SIG-M5 treated with dmso at 0.1 percent for 504 hours (cell line): ENCODE results near the gene KCTD21.

Experiments
- DNase-seq: peaks from one replicate; lab custom pipeline; 2025; ENCODE audit not compliant: unreplicated experiment; lab: John Stamatoyannopoulos, UW

The KCTD21 gene

DNA sequence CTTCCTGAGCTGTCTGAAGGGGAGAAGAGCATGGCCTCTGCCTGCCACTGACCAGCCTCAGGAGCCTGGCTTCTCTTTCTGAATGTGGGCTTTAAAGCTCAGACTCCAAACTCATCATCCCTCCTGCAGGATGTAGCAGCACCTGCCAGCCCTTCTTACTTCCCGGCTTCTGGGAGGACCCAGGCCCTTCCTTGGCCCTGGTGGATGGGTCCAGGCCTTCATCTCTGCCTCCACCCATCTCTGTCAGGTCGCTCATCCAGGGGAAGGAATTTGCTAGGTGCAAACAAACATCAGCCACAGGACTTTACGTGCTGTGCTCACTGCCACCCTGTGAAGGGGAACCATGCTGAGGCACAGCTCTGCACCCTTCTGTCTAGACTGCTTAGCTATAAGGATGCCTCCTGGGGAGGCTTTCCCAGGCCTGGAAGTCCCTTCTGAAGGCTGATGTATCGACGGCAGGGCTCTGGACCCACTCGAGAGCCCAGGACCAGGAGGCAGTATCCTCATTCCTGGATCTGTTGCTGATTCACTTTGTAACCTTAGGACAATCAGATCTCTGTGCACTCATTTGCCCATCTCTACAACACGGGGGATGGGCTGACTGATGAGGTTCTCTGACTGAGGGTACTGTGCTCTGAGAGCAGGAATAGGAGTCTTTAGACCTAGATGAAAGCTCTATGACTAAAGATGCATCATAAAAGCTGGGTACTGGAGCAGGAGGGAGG is 31.2 kb upstream of the KCTD21 start:
- DNase-seq = no peak

- no peak for DNase-seq
Observed at GRCh38 chr11:78218707-78219492, 30.5 kb upstream of the KCTD21 start.

DNA sequence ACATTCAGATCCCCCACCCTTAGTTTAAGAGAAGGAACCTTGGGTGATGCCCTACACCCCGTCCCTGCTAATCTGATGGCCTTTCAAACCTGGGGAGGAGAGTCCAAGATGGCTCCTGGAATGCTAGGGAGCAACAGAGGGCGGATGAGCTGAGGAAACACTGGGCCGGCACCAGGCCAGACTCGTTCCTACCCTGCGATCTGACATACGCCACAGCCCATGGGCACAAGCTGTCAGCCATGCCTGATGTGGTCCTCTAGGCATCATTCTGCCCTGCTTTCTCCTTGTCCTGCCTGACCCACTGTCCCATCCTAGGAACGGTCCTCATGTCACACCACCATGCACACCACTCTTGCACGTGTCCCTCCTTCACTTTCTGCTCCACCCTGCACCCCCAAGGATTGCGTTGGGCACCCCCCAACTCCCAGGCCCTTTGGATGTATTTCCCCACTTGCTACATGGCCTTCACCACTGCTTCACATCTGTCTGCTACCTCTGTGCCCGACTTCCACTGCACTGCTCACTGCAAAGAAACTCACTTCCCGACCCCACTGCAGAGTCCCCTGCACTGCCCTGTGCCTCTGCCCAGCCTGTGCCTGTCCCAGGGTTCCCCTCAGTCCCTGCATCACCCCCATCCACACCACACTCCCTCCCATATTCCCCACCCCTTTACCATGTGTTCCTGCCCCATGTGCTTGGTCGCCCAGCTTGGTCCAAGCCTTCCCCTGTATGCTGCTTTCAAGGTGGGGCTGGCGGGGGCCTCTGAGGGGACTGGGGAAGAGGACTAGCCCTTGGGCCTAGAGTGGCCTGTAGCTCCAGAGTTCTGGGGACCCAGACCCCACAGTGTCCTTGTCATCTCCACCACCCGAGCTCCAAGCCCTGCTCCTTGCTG is 29.5 kb upstream of the KCTD21 start:
- DNase-seq = no peak

DNA sequence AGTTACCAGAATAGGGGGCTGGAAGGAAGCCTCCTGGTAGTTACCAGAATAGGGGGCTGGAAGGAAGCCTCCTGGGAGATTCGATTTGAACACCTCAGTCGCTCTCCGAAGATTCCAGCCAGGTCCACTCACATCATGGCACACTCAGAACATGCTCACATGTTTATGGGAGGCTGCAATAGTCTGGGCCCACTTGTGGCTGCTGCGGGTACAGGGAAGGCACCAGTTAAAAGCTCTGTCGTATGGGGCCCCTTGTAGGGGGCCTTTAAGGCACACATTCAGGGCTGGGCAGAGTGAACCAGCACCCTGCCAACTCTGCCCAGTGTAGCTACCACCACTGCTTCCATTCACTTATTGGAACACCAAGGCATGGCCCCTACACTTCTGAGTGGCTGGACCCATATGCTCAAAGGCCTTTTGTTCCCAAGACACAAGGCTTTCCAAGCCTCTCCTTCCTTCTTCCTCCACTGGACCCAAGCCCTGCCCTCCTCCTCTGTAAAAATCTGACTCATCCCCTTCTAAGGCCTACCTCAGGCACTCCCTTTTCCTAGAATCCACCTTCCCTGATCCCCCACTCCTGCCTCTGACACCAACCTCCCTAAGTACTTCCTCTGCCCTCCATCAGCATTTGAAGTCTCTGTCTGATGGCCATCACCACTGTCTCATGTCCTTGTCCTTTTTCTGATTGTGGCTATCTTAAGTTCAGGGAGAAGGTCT is 28.3 kb upstream of the KCTD21 start:
- no peak for DNase-seq

DNA sequence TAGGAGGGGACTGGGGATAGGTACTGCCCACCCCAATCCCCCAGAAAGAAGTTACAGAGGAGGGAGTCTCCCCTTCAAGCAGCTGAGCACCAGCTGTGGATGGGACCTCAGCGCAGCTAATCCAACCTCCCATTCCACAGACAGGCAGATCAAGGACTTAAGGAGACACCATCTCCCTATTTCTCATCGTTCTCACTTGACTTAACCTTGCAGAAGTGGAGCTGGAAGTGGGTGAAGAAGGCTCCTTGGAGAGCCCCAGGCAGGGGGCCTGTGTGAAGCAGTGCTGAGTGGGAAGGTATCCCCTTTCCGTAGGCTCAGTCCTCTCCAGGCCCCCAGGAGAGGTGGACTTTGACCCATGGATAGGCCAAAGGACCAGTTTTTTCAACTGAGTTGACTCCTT is 27.6 kb upstream of the KCTD21 start:
- DNase-seq = no peak

DNA sequence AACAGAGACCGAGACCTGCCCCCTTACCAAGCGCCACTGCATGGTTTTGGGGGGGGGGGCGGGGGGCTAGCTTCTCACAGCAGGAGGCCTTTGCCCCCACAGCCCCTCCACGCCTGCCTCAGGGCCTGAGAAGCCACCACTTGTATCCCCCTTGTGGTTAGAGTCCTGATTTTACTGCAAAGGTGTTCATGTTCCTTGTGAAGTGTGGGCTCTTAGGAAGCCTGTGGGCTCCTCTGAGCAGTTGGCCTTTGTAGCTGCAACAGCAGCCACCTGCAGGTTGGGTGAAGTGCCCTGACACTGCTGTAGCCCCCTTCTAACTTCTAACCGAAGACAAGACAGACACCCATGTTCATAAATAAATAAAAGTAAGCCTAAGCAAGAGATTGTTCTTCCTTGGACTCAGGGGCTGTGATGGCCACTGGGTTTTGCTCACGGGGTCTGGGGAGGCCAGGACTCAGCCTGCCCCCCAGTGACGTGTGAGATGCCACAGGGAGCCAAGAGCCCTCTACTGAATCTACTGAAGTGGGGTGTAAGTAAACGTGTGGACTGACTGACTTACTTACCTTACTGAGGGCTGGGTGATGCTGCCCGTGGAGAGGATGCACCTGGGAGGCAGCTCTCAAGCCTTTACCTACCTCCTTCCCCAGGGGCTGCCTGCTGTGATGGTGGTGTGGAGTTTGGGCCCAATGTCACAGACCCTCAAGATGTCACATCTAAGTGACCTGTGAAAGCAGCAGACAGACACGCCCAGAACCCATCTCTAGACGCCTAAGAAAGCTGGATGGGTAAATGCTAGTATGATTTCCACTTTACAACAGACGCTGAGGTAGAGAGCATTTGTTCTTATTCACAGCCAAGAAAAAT is 26.1 kb upstream of the KCTD21 start:
- DNase-seq = no peak

GRCh38 chr11:78213526-78214330 is 25.3 kb upstream of the KCTD21 start:
- no peak for DNase-seq

- DNase-seq = no peak
Observed at GRCh38 chr11:78212586-78213371, 24.4 kb upstream of the KCTD21 start.

DNA sequence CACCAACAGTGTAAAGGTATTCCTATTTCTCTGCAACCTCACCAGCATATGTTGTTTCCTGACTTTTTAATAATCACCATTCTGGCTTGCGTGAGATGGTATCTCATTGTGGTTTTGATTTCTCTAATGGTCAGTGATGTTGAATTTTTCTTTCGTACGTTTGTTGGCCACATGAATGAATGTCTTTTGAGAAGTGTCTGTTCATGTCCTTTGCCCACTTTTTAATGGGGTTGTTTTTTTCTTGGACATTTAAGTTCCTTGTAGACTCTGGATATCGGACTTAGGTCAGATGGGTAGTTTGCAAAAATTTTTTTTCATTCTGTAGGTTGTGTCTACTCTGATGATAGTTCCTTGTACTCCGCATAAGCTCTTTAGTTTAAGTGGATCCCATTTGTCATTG is 23.1 kb upstream of the KCTD21 start:
- DNase-seq = no peak

DNA sequence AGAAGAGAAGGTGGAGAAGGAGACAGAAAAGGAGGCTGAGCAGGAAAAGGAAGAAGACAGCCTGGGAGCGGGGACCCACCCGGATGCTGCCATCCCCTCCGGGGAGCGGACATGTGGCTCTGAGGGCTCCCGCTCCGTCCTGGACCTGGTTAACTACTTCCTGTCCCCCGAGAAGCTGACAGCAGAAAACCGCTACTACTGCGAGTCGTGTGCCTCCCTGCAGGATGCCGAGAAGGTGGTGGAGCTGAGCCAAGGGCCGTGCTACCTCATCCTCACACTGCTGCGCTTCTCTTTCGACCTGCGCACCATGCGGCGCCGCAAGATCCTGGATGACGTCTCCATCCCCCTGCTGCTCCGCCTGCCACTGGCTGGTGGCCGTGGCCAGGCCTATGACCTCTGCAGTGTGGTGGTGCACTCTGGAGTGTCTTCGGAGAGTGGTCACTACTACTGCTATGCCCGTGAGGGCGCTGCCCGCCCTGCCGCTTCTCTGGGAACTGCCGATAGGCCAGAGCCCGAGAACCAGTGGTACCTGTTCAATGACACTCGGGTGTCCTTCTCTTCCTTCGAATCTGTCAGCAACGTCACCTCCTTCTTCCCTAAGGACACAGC is 21.7 kb upstream of the KCTD21 start:
- no peak for DNase-seq

- no peak for DNase-seq
Observed at GRCh38 chr11:78209478-78209877, 21.1 kb upstream of the KCTD21 start.

GRCh38 chr11:78208257-78209165 is 20.1 kb upstream of the KCTD21 start:
- no peak for DNase-seq

DNA sequence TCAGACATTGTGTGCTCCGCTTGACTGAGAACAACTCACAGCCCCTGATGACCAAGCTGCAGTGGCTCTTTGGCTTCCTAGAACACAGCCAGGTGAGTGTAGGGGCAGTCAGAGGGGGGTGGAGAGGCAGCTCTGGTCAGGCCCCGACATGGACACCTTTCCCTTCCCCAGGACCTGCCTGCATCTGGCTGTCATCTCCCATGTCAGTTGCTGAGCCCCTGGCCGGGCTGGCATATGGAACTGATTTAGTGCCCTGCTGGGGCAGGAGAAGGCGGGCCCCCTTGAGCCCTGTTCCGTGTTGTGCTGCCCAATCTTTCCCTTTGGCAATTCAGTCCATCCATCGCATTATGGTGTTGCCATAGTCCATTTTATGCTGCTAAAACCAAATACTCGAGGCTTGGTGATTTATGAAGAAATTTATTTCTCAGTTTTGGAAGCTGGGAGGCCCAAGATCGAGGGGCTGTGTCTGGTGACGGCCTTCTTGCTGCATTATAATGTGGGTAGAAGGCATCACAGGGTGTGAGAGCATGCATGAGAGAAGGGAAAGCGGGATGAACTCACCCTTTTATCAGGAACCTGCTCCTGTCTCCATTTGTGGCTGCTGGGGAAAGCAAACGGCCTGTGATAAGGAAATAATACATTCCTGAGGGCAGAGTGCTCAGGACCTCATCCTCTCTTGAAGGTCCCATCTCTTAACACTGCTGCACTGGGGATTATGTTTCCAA is 19.3 kb upstream of the KCTD21 start:
- no peak for DNase-seq

DNA sequence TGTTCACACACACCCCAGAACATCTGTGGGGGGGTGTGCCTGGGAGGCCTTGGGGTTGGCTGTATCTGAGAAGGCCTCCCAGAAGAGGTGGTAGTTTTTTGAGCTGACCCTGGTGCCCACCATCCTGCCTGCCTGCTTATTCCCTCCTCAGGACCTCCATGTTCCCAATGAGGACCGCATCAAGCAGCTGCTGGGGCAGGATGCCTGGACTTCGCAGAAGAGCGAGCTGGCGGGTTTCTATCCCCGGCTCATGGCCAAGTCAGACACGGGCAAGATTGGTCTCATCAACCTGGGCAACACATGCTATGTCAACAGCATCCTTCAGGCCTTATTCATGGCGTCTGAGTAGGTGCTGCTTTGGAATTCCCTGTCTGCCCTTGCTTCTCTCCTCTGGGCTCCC is 17.3 kb upstream of the KCTD21 start:
- no peak for DNase-seq

DNA sequence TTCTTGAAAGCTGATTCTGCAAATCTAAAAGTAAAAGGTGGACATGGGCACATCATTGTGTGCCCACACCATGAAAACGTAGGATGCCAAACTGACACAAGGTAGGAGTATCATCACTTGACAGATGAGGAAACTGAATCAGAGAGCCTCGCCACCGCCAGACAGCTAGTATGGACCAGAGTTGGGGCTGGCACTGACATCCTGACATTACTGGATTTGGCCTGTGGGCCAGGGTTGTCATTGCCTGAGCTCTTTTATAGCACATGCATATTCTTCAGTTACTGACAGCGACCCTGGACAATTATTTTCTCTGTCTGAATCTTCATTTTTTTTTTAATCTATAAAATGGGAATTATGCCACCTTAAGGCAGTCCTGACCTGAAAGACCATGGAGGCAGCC is 16.8 kb upstream of the KCTD21 start:
- DNase-seq = no peak

DNA sequence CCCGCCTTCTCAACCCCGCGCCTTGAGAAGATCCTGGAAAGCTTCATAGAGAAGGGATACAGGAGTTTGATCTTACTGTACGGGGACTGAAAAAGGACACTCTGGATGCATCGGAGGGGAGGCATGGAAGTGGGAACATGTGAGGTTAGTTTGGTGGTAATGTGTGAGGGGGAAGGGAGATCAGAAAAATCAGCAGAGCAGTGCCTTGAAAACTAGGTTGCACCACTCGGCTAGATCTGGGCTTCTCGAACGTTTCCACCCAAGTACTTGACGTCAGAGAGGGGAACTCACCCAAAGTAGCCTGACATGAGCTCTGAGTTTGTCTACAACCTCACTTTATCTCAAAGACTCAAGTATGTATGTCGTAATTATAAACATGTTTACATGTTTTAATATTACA is 14.8 kb upstream of the KCTD21 start:
- no peak for DNase-seq
